Measurements from ENCODE around the gene PDK2. TPM values are rescaled to one million over a fixed set of nuclear protein-coding genes. Genes with fewer than 3 reads are reported as not detected.
A peak's percentile ranks its signal among the peaks of the same experiment; 100 is the strongest.

The PDK2 gene
- total and polyA plus RNA-seq, 9 of the 15 experiments (the other 6 are each of a cell fraction or from before 2014, with no cell fraction given) = 0.03 to 2.5 (median 1.4) TPM

GRCh38 chr17:50117202-50118051 lies 22.3 kb downstream of the PDK2 start (continued):
- TF ChIP-seq, protein P1, sequence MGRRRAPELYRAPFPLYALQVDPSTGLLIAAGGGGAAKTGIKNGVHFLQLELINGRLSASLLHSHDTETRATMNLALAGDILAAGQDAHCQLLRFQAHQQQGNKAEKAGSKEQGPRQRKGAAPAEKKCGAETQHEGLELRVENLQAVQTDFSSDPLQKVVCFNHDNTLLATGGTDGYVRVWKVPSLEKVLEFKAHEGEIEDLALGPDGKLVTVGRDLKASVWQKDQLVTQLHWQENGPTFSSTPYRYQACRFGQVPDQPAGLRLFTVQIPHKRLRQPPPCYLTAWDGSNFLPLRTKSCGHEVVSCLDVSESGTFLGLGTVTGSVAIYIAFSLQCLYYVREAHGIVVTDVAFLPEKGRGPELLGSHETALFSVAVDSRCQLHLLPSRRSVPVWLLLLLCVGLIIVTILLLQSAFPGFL (CRISPR knock-in tag; IDR thresholded peaks at IDR 0.05) = no peak
- TF ChIP-seq ZNF583 (CRISPR knock-in tag; IDR thresholded peaks at IDR 0.05) (no peak), ILF3 (IDR thresholded peaks at IDR 0.05; ENCODE audit: borderline replicate concordance) (no peak), KHSRP (IDR thresholded peaks at IDR 0.05) (no peak), RREB1 (CRISPR knock-in tag; IDR thresholded peaks at IDR 0.05) (no peak), RB1 (IDR thresholded peaks at IDR 0.05; ENCODE audit: low read depth) (peak; percentile 89), XRCC5 (IDR thresholded peaks at IDR 0.05; ENCODE audit: low read depth, low read length) (no peak), CHD1 (IDR thresholded peaks at IDR 0.05; ENCODE audit: low read length) (no peak), SP2 (IDR thresholded peaks at IDR 0.05; ENCODE audit: extremely low read depth, low read depth, low read length, poor library complexity, severe bottlenecking) (no peak), KDM1A (IDR thresholded peaks at IDR 0.05) (peak in 1 of 2 experiments; percentile 30; a peak in 1 of 4 replicates), WHSC1 (IDR thresholded peaks at IDR 0.05; ENCODE audit: low read length) (no peak), SIN3A (IDR thresholded peaks at IDR 0.05; ENCODE audit: borderline replicate concordance in 2 of 2, control insufficient read depth in 1 of 2, low read depth in 2 of 2, low read length in 2 of 2) (no peak), ATF7 (IDR thresholded peaks at IDR 0.05) (0 out of 2 replicates have a peak, but pooled peaks have one; percentile 14), HIVEP1 (CRISPR knock-in tag; IDR thresholded peaks at IDR 0.05) (no peak), DNMT1 (IDR thresholded peaks at IDR 0.05) (no peak), GMEB1 (CRISPR knock-in tag; IDR thresholded peaks at IDR 0.05) (peak; percentile 44; the same call in 1 of the 2 replicates)
- TF ChIP-seq, protein P2, sequence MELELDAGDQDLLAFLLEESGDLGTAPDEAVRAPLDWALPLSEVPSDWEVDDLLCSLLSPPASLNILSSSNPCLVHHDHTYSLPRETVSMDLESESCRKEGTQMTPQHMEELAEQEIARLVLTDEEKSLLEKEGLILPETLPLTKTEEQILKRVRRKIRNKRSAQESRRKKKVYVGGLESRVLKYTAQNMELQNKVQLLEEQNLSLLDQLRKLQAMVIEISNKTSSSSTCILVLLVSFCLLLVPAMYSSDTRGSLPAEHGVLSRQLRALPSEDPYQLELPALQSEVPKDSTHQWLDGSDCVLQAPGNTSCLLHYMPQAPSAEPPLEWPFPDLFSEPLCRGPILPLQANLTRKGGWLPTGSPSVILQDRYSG (tag; conservative IDR thresholded peaks at IDR 0.05; ENCODE audit: low read depth) = no peak

All from K562 (cell line).